ENCODE data around the gene FOXN3. TPM values are rescaled to one million over a fixed set of nuclear protein-coding genes. Genes with fewer than 3 reads are reported as not detected.

Gene FOXN3
- total RNA-seq, 2 donors from 2014 or later = 42.3 to 61.6 TPM

GRCh38 chr14:89407856-89408255 is 9.2 kb downstream of the FOXN3 start:
- intact Hi-C loops (cut with DNase I) = no loop called here
- no peak overlapping the region for H3K4me3 ChIP-seq
- H3K27ac ChIP-seq = peak overlapping the region in 1 of 4 donors; percentile 50
- no peaks in the 10 kb centered on the region for H3K36me3 ChIP-seq (replicated peaks in 1 of 2; ENCODE audit: insufficient read depth in 1 of 2, low read depth in 2 of 2)
- 40 to 58% methylated on average over 4 of the region's 4 CpGs for WGBS, 2 donors
- DNase-seq = no peak
- no peaks in the 10 kb centered on the region for H3K9me3 ChIP-seq
- ATAC-seq = no peak
- TF ChIP-seq POLR2A (IDR thresholded peaks at IDR 0.05) = no peak
- TF ChIP-seq, protein P1, sequence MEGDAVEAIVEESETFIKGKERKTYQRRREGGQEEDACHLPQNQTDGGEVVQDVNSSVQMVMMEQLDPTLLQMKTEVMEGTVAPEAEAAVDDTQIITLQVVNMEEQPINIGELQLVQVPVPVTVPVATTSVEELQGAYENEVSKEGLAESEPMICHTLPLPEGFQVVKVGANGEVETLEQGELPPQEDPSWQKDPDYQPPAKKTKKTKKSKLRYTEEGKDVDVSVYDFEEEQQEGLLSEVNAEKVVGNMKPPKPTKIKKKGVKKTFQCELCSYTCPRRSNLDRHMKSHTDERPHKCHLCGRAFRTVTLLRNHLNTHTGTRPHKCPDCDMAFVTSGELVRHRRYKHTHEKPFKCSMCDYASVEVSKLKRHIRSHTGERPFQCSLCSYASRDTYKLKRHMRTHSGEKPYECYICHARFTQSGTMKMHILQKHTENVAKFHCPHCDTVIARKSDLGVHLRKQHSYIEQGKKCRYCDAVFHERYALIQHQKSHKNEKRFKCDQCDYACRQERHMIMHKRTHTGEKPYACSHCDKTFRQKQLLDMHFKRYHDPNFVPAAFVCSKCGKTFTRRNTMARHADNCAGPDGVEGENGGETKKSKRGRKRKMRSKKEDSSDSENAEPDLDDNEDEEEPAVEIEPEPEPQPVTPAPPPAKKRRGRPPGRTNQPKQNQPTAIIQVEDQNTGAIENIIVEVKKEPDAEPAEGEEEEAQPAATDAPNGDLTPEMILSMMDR (IDR thresholded peaks at IDR 0.05) = no peak
- peaks cover 38% of the 10 kb centered on the region for H3K4me1 ChIP-seq
- H3K27me3 ChIP-seq = no peaks in the 10 kb centered on the region

DNA sequence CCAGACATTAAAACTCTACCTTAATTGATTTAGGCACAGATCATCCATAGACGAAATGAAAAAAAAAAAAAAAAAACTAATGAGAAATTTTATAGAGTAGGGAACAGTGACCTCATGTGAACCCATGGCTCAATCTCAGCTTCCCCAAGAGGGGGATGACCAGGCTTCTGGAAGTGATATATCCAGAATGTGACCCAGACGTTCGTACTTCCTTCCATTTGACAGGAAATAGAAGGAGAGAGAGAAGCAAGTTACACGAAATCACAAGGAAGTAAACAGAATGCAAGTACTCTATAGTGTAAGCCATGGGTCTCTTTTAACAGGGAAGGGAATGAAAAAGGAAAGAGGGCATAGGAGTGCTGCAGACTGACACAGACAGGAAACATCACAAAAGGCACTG is 10.1 kb downstream of the FOXN3 start:
- intact Hi-C loops (cut with DNase I) = no loop called here
- no peak for DNase-seq
- ATAC-seq = no peak
- Histone ChIP-seq H3K27me3 (no peaks in the 10 kb centered on the region), H3K27ac (no peak overlapping the region), H3K4me1 (peaks cover 38% of the 10 kb centered on the region), H3K36me3 (replicated peaks in 1 of 2; ENCODE audit: insufficient read depth in 1 of 2, low read depth in 2 of 2) (no peaks in the 10 kb centered on the region), H3K4me3 (no peak overlapping the region), H3K9me3 (no peaks in the 10 kb centered on the region)
- 34 to 38% methylated on average over 4 of the region's 4 CpGs for WGBS, 2 donors
- TF ChIP-seq, protein P1 (IDR thresholded peaks at IDR 0.05) = no peak
- no peak for TF ChIP-seq POLR2A (IDR thresholded peaks at IDR 0.05)

DNA sequence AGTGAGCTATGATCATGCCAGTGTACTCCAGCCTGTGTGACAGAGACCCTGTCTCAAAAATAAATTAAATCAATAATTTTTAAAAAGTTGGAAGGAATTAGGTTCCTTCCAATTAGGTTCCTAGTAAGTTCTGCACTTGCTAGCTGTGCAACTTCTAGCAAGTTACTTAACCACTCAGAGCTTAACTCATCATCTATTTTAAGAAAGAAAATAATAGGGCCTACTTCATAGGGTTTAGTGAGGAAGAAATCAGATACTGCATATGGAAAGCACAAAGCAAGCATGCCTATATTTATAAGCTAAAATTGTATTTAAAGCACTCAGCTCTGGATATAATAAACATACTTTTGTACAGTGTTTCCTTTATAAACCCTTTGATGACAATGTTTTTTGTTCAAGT is 10.7 kb downstream of the FOXN3 start:
- H3K4me1 ChIP-seq = peaks cover 38% of the 10 kb centered on the region
- no peak for TF ChIP-seq POLR2A (IDR thresholded peaks at IDR 0.05)

GRCh38 chr14:89405712-89406111 is 11.3 kb downstream of the FOXN3 start:
- peaks cover 38% of the 10 kb centered on the region for H3K4me1 ChIP-seq
- WGBS, 2 donors = 88 to 93% methylated on average over 5 of the region's 5 CpGs

More for the DNA sequence above, 10.7 kb downstream of the FOXN3 start:
- no peaks in the 10 kb centered on the region for H3K27me3 ChIP-seq
- H3K9me3 ChIP-seq = no peaks in the 10 kb centered on the region
- intact Hi-C loops (cut with DNase I) = no loop called here
- no peaks in the 10 kb centered on the region for H3K36me3 ChIP-seq (replicated peaks in 1 of 2; ENCODE audit: insufficient read depth in 1 of 2, low read depth in 2 of 2)
- DNase-seq = no peak
- no peak for ATAC-seq
- H3K27ac ChIP-seq = no peak overlapping the region
- no peak overlapping the region for H3K4me3 ChIP-seq

DNA sequence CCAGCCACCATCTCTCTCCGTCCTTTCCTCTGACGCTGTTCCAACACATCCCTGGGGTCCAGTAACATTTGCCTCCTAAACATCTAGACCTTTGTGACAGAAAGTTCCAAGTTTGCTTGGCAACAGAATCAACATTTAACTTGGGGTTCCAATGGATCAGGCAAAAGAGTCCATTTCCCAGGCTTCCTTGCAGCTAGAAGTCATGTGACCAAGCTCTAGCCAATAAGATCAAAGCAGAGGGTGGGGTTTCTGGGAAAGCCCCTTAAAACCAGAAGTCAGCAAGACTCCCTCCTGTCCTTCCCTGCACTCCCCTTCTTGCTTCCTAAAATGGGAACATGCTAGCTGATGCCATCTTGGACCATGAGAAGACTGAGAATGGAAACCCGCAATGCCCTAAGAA is 14.7 kb downstream of the FOXN3 start:
- Histone ChIP-seq H3K36me3 (replicated peaks in 1 of 2; ENCODE audit: insufficient read depth in 1 of 2, low read depth in 2 of 2) (no peaks in the 10 kb centered on the region), H3K27ac (no peak overlapping the region), H3K9me3 (no peaks in the 10 kb centered on the region), H3K27me3 (no peaks in the 10 kb centered on the region), H3K4me1 (peaks cover 6% of the 10 kb centered on the region), H3K4me3 (no peak overlapping the region)
- WGBS, 2 donors = 86 to 98% methylated on average over 3 of the region's 3 CpGs
- intact Hi-C loops (cut with DNase I) = no loop called here
- no peak for DNase-seq
- TF ChIP-seq POLR2A (IDR thresholded peaks at IDR 0.05) = no peak
- TF ChIP-seq, protein P1 (IDR thresholded peaks at IDR 0.05) = no peak
- no peak for ATAC-seq

More at GRCh38 chr14:89405712-89406111, 11.3 kb downstream of the FOXN3 start:
- ATAC-seq (no peak), DNase-seq (no peak)
- intact Hi-C loops (cut with DNase I) = no loop called here
- TF ChIP-seq, protein P1 (IDR thresholded peaks at IDR 0.05) = no peak
- no peak for TF ChIP-seq POLR2A (IDR thresholded peaks at IDR 0.05)
- Histone ChIP-seq H3K4me3 (no peak overlapping the region), H3K27ac (no peak overlapping the region), H3K27me3 (no peaks in the 10 kb centered on the region), H3K9me3 (no peaks in the 10 kb centered on the region), H3K36me3 (replicated peaks in 1 of 2; ENCODE audit: insufficient read depth in 1 of 2, low read depth in 2 of 2) (no peaks in the 10 kb centered on the region)
